ENCODE measurements around the gene PRIMPOL.
A peak's percentile ranks its signal among the peaks of the same experiment; 100 is the strongest.

PRIMPOL gene

DNA sequence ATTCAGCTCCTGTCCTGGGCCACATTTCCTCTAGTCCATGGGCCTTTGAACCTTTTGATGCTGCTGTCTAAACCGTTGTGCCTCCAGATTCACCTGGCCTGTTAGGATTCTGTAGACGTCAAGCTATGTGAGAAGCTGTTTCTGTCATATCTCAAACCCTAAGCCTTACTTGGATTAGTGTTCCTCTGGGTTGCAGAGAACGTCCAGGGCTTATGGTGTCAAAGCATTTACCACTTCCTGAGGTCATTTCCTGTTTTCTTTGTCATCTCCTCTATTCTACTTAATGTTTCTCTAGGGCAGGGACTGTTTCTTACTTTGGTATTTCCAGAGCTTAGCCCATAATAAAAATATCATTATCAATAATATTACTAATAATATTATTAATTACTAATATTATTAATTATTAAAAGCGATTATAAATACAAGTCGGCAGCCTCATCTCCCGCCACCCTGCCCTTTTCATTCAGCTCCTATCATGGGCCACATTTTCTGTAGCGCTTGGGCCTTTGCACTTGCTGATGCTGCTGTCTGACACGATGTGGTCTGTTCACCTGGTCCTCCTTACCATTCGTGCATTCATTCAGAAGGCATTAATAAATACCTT, 19.1 kb downstream of the PRIMPOL start:
- peak; percentile 6 for DNase-seq

DNA sequence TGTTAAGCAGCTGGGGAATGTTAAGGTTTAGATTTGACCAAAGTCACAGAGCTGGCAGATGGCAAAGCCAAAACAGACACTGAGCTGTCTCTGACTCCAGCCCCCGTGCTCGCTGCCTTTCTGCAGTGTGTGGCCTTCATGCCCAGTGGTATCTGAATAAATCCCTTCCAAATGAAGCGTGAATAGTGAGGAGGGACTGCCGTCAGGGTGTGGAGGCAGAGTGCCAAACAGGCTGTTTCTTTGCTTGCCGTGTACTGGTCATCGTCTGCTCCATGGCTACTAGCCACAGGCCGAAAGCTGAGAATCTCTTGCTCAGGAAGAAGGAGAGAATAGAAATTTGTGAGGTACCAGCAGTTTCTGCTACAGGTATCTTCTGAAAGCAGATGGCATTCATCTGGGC, 19.7 kb downstream of the PRIMPOL start:
- DNase-seq: no peak

DNA sequence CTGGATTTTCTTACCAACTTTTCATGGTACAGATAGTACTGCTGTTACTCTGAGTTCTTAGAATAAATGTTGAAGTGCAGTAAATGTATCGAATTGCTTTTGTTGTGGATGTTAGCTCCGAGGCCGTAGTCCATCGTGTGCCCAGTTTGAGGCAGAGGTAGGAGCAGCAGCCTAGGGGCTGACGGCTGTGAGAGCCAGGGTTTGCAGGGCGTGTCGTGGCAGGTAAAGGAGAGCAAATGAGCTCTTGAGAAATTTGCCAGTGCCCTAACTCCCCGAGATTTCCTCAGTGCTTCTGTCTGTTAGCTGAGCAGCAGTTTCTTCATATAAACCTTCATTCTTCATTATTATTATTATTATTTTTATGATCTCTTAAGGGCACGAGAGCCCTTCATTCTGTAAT, 21.6 kb downstream of the PRIMPOL start:
- no peak for DNase-seq

DNA sequence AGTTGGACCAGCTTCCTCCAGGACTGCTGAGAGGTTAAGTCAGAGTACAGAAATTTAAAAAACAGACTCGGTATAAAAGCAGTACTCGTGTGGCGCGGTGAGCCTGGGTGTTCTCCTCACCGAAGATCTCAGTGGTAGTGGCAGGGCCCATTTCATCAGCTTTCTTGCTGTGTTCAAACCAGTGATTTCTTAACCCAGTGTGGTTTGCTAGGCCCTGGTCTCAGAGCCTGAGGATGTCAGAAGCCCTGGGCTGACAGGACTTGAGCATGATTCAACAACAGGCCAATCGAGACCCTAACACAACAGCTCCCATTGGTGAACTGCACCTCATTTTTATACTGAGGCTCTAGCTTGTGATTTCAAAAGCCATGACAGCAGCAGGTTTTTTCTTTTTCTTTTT, 23.2 kb downstream of the PRIMPOL start:
- no peak for DNase-seq

DNA sequence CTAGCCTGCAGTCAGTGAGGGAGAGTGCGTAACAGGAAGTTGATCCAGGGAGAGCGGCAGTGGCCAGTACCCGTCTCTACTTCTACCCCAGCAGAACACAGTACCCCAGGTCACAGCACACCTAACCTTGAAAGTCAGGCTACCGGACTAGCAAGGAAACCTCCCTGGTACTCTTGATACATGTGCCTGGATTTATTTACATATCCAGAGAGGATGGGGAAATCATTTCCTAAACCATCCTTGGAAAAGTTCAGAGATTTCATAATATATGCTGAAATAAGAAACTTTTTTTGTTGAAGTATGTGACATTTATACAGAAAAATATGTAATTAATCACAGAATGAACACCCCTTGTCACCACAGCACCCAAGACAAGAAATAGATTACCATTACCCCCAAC, 24.5 kb downstream of the PRIMPOL start:
- DNase-seq: no peak

DNA sequence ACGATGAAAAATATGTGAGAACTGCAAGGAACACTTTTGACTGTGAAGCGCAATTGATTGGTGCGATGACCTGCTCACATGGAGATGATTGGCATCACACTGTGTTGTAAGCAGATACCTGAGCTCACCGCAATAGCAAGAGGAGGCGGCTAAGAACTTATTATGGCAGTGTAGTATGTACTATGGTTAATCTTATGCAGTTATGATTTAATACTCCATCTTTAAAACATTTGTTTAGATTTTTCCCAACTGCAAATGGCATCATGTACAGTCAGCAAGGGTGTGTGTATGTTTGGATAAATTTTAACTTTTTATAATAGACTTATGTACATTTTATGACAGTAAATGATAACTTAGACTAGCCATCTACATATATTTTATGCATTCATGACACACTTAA, 25.5 kb downstream of the PRIMPOL start:
- DNase-seq: no peak

DNA sequence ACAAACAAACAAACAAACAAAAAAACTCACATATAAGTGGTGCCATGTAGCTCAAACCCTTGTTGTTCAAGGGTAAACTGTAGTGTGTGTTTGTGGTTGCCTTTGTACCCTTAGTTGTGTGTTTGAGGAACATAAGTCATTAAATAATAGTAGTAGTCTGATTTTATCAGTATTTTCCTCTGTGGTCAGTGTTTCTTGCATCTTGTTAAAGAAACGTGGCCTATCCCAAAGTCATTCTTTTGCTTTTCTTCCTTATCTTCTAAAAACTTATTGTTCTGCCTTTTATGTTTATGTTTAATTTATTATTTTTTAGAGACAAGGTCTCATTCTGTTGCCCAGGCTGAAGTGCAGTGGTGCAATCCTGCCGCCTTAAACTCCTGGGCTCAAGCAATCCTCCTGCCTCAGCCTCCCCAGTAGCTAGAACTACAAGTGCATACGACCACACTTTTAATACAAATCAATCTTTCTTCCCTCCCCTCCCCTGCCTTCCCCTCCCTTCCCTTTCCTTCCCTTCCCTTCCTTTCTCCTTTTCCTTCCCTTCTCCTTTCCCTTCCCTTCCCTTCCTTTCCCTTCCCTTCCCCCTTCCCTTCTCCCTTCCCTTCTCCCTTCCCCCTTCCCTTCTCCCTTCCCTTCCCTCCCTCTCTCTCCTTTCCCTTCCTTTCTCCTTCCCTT, 26.4 kb downstream of the PRIMPOL start:
- no peak for DNase-seq

DNA sequence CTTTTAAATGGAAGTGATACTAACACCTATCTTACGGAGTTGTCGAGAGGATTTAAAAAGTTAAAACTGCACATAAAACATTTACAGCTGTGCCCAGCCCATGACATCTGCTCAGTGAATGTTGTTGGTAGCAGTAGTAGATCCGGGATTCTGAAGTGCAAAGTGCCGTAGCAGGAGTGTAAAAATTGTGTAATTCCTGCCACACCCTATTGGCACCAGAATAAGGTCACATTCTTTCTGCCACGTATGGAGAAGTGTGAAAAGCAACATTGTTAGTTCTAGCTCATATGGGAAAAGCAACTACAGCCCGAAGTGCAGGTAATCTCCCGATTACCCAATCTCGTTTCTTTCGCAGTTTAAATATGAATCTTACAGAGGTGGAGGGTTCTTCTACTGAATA, 31.2 kb downstream of the PRIMPOL start:
- DNase-seq: no peak

DNA sequence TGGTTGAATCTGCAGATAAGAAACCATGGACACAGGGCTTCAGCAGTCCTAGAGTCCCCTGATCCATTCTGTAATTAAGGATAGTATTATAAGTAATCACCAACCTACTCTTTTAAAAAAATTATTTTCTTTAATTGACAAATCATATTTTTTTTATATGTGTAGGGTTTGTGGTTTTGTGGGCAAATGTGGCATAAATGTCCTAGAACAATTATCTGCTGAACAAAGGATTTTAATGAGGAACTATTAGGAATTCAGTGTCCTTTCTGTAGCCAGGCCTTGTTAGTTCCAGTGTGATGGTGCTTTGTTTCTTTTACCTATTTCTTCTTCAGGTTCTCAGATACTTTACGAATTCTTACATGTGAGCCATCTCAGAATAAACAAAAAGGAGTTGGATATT, 32.4 kb downstream of the PRIMPOL start:
- no peak for DNase-seq

DNA sequence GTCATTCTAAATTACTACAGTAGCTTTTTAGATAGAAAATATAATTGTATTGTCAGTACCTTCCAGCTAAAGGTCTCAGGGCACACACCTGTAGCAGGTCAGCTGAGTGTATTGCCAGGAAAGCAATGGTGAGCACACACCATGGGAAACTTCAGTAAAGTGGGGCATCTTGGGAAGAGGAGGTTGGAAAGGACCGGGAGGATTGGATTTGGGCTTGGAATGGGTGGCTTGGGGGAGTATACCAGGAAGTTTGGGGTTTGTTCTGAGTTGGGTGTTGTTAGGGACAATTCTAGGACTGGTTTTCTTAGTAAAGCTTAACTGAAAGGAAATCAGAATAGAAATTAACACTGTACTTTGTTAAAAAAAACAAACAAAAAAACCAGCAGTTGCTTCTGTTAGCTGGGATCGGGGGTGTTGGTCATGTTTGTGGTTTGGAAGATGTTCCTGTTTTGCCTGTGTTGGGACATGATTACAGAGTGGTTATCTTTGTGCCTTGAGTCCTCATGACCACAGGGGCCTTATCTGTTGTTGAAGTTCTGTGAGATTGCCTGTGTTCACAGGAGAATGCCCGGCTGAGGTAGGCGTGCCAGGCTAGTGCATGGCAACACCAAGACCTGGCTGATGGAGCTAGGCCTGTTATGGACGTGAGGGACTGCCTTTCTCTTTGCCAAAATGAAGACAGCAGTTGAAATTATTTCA, 35.1 kb downstream of the PRIMPOL start:
- no peak for DNase-seq

DNA sequence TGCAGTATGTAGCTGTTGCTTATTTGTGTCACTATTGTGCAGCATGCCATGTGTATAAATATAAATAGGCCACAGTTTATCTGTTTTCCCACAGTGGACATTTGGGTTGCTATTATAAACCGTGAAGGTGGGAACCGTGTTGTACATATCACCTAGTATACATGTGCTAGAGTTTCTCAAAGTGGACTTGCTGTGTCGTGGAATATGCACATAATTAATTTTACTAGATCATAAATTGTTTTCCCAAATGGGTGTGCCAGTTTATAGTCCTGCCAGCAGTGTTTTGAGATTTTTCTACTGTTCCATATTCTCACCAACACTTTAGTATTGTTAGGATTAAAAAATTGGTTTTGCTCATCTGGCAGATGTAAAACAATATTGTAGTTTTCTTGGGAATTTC, 38.5 kb downstream of the PRIMPOL start:
- DNase-seq: no peak

DNA sequence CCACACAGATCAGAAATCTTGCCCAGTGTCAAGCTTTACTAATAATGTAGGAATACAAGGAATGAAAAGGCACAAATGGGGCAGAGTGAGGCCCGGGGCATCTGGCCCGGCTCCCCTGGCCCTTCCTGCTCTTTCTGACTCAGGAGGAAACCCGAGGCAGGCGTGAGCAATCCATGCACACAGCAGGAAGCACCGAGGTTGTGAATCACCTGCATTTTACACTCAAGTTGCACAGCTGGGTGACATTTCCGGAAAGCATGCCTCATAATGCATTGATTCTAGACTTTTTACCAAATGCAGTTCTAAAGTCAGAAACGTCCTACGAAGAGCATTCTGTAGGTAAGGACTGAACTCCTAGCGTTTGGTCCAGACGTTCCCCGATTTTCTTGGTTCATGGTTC, 38.9 kb downstream of the PRIMPOL start:
- DNase-seq: no peak

DNA sequence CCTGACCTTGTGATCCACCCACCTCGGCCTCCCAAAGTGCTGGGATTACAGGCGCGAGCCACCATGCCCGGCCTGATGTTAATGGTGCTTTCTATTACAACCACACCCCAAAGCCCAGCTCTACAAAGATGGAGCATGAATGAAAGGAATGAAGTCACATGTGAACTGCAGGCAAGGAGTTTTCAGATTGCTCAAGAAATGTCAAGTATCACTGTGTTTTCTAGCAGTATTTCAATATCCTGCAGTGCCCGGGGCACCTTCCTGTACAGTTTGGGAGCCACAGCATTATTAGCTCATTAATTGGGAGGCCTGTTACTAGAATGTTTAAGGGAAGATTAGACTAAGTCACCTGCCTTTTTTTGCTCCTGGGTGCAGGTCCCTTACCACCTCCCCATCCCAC, 40.1 kb downstream of the PRIMPOL start:
- no peak for DNase-seq

DNA sequence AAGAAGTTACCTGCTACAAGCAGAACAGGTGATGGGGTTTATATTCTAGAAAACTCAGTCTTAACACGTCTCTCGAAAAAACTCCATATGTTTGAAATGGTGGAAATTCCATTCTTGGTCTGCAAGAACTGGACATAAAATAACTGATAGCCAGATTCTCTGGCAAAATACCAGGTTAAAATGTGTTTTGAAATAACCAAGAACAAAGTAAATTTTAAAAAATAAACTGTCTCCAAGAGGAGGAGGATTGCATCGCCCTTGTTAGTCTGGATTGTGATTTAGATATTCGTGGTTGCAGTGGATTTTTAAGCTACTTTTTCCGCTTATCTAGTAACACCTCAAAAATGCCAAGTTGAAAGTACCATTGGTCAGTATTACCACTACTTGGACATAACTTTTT, 43.5 kb downstream of the PRIMPOL start:
- DNase-seq: no peak

DNA sequence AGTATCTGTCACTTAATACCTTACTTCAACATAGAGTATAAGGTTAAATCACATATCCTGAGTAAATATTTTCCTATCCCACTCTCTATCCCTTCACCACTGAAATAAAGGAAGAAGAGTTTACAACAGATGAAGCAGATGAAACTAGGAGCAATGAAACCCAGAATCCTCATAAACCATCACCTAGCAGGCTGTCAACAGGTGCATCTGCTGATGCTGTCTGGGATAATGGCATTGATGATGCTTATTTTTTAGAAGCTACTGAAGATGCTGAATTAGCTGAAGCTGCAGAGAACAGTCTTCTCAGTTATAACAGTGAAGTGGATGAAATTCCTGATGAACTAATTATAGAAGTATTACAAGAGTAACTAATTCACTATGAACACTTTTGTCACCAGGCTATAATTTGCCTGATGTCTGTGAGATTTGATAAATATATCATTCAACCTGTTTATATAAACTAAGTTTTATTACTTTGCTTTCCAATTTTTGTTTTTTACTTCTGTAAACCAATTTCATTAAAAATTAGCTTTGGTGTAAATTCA, 44.9 kb downstream of the PRIMPOL start:
- no peak for DNase-seq

DNA sequence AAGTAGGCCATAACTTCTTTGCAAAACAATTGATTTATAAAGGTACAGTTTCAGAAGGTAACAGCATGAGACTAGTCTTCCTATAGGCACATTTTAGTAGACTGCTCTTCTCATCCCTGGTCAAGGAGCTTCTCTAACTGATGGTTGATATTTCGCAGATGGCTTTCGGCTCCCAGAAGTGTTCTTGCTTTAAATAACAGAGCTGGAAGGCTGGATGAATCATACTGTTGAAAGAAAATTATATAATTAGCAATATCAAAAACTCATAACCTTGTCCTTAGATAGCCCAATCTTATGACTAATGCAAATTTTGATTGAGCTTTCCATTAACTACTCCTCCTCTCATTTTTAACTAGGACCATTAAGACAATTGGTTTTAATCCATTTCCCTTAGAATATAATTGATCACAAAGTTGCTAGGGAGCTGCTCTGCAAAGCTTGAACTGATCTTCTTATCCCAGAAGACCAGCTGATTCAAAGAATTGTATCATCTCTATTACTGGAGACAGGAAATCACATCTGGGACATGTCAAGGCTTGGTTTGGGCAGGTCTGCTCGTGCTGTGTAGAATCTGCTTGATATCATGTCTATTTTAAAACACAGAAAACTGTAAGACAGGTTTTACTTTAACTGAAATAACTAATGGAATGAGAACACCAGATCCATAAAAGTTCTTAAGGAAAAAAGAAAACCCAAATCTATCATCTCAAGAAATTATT, 45.8 kb downstream of the PRIMPOL start:
- DNase-seq: no peak

DNA sequence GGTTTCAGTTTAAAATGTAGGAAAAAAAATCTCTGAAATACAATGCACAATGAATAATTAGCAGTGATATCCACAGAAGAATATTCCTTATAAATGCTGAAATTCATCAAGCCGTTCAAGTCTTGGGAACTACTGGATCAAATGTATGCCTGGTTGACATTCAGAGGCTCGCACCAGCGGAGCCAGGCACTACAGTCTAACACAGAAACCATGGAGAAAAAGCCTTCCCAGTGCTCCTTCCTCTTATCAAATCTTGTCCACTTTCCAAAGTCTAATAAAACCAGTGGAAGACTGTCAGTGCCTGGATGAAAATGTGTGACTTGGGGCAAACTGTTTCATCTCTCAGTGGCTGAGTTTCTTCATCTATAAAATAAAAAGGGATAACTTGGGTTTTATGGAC, 48.4 kb downstream of the PRIMPOL start:
- no peak for DNase-seq

DNA sequence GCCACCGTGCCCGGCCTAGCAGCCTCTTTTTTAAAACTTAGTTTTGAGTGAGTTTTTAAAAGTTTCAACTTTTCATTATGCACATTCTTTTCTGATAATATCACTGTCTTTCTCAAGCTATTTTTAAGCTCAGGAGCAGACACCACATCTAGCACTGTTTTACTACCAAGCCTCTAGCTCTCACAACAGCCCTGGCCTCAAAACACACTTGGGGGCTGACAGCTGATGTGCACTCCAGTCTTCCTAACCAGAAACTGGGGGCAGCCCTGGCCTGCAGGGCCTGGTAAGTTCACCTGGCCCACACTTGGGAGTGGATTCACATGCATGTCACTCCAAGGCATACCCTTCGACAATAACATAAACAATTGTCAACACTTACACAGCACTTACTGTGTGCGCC, 50.4 kb downstream of the PRIMPOL start:
- DNase-seq: no peak

DNA sequence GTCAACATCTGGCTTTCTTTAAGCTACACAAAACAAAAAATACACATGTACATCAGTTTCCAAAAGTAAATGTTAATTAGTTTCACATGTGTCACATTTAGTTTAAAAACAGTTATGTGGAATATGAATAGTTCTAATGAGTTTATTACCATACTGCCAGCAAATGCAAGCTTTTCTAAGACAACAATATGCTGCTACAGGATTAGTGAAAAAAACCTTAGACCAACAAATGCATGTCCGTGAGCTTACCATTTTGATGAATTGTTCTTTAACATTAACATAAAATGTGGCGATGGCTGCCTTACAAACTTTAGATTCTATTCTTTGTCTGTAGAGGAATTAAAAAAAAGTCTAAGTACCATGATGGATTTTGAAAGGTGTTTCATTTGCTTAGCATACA, 52.6 kb downstream of the PRIMPOL start:
- no peak for DNase-seq

DNA sequence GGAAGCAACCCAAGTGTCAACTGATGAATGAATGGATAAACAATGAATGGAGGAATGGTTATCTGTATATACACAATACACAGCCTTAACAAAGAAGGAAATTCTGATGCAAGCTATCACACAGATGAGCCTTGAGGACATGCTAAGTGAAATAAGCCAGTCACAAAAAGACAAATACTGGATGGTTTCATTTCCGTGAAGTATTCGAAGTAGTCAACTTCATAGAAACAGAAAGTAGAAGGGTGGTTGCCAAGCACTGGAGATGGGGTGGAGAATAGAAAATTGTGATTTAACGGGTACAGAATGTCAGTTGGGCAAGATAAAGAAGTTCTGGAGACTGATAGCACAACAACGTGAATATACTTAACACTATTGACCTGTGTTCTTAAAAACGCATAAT, 56.2 kb downstream of the PRIMPOL start:
- DNase-seq: no peak

DNA sequence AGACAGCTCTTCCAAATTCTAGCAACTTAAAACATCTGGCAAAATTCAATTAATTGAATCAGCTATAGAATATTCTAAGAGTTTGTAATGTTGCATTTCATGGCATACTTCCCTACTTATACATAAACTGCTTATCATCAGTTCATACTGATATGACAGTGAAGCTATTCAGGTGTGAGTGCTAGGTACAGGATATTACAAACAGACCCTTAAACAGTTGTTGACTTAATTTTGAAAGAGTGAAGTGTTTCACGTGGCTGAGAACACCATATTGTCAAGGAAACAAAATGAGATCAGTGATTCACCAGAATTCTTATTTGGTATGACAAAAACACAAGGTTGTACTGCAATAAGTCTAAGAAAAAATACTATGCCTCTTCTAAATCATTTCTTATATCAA, 56.9 kb downstream of the PRIMPOL start:
- DNase-seq: no peak

DNA sequence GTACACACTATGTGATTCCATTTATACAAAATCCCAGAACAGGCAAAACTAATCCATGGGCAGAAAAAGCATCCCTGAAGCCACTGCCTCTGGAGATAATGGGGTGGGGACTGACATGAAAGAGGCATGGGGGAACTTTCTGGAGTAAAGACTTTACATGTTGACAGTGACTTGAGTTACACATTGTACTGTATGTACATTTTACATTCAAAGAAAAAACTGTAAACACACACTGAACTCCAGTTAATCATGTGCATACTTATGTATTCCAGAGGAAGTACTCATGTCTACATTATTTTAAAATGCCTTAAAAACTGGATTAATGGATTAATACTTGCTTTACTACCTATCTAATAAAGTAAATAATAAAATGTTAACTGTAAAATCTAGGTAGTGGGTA, 62.8 kb downstream of the PRIMPOL start:
- no peak for DNase-seq

DNA sequence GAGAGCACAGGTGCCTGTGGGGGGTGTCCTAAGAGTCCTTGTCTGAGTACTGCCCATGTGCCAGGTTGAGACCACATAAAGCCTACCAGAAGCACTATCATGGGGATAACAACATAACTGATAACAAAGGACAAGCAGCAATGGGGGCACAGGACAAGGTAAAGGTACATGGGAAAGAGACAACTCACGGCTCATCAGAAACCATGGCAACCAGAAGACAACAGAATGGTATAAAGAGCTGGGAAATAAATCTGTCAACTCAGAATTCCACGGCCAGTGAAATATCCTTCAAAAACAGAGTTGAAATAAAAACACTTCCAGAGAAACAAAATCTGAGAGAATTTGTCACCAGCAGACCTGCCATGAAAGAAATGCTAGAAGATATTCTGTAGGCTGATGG, 64.3 kb downstream of the PRIMPOL start:
- no peak for DNase-seq

DNA sequence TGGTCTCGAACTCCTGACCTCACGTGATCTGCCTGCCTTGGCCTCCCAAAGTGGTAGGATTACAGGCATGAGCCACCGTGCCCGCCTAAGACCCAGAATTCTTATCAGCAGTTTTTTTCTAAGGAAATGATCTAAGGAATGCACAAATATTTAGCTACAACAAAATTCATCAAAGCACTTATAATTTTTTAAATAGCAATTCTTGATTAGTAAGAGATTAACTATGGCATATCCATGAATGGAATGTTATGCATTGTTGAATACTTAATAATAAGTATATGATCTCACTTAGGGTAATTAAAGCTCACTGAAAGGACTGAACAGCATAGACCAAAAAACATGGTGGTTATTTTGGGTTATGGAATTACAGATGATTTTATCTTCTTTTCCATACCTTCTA, 66.0 kb downstream of the PRIMPOL start:
- no peak for DNase-seq
